Esophagus muscularis mucosa (tissue), 4 donors: ENCODE data around the gene TM4SF20. TPM values are rescaled to one million over a fixed set of nuclear protein-coding genes. Genes with fewer than 3 reads are reported as not detected.

Experiments
- DNase-seq: peaks from one replicate; pipeline ENCODE4 v3.0.0-alpha.2; 2017; ENCODE audit errors: extremely low spot score
- H3K27ac ChIP-seq, 4 donors: fragments of 200-600 bp; sonication (generic); replicated peaks in 1 of 4; 1 replicate in 3 of 4; 2 replicates in 1 of 4; pipeline ENCODE4 v1.5.1; 2016 to 2019; ENCODE audit warnings: mild to moderate bottlenecking in 1 of 4
- H3K27me3 ChIP-seq, 4 donors: fragments of 200-600 bp; sonication (generic); one replicate each; pipeline versions ENCODE4 v1.5.1 to v1.6.0; 2016 to 2019
- H3K36me3 ChIP-seq, 4 donors: fragments of 200-600 bp; sonication (generic); one replicate each; pipeline ENCODE4 v1.5.1; 2016 to 2019
- H3K4me1 ChIP-seq, 4 donors: fragments of 200-600 bp; sonication (generic); one replicate each; pipeline ENCODE4 v1.5.1; 2016 to 2019
- H3K4me3 ChIP-seq, 4 donors: fragments of 200-600 bp; sonication (generic); 1 replicate in 2 of 4; 2 replicates in 2 of 4; pipeline ENCODE4 v1.5.1; 2016 to 2019; ENCODE audit warnings: mild to moderate bottlenecking in 4 of 4, moderate library complexity in 1 of 4
- H3K9me3 ChIP-seq, 4 donors: fragments of 200-600 bp; sonication (generic); 1 replicate in 3 of 4; 2 replicates in 1 of 4; pipeline ENCODE4 v1.5.1; 2016 to 2019
- POLR2AphosphoS5 ChIP-seq, 2 donors: sonication (generic); formaldehyde crosslinking; IDR thresholded peaks; one replicate each; pipeline ENCODE4 v1.6.1; 2017; ENCODE audit warnings: antibody characterized with exemption in 2 of 2
- WGBS: methylation state at CpG from one replicate; pipeline ENCODE4 v1.1.5; 2018; 5-methylcytosine and 5-hydroxymethylcytosine counted together
- intact Hi-C: fragments of 100-400 bp; cut with DNase I; formaldehyde crosslinking; loops from one replicate; pipeline ENCODE4 v1.15.1; 2023
- total RNA-seq, 4 donors: library from RNA; depleted of rRNA; stranded (reverse); fragments of >200 nt; gene quantifications; one replicate each; pipeline versions ENCODE4 v1.1.0 to v1.2.1, GENCODE V29; 2016
- TF ChIP-seq, protein P1 (sequence below), 3 experiments: fragments of 200-600 bp in 2 of 3; fragments of 450-650 bp in 1 of 3; sonication (generic) in 2 of 3; IDR thresholded peaks; one replicate each; pipeline ENCODE4 v1.5.1; 2017 to 2019; ENCODE audit warnings: antibody characterized with exemption in 3 of 3, mild to moderate bottlenecking in 2 of 3, moderate library complexity in 1 of 3

Gene TM4SF20
- total RNA-seq, 4 donors from 2014 or later: not detected

DNA sequence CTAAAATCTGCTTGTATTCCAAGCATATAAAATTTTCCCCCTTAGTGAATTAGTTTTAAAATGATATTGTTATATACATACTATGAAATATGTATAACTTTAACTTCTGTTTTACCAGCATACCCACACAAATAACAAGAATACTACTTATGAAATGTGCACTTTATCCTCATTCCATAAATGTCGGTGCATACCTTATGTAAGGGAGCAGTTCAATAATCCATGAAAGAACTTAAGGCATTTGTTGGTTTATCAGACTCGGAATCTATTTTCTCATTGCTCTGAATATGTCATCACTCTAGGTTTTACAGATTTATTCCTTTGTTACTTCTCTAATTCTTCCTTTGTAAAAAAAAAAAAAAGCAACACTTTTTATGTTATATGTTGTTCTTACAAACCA, 66.5 kb downstream of the TM4SF20 start:
- Histone ChIP-seq H3K4me1 (no peaks in the 10 kb centered on the region), H3K4me3 (no peak overlapping the region), H3K9me3 (no peaks in the 10 kb centered on the region), H3K36me3 (no peaks in the 10 kb centered on the region), H3K27me3 (no peaks in the 10 kb centered on the region), H3K27ac (no peak overlapping the region)
- DNase-seq: no peak
- TF ChIP-seq, protein P1, sequence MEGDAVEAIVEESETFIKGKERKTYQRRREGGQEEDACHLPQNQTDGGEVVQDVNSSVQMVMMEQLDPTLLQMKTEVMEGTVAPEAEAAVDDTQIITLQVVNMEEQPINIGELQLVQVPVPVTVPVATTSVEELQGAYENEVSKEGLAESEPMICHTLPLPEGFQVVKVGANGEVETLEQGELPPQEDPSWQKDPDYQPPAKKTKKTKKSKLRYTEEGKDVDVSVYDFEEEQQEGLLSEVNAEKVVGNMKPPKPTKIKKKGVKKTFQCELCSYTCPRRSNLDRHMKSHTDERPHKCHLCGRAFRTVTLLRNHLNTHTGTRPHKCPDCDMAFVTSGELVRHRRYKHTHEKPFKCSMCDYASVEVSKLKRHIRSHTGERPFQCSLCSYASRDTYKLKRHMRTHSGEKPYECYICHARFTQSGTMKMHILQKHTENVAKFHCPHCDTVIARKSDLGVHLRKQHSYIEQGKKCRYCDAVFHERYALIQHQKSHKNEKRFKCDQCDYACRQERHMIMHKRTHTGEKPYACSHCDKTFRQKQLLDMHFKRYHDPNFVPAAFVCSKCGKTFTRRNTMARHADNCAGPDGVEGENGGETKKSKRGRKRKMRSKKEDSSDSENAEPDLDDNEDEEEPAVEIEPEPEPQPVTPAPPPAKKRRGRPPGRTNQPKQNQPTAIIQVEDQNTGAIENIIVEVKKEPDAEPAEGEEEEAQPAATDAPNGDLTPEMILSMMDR (IDR thresholded peaks at IDR 0.05): no peak
- no peak for TF ChIP-seq POLR2AphosphoS5 (IDR thresholded peaks at IDR 0.05)
- intact Hi-C loops: no loop called here
- WGBS: 50% methylated on average over 2 of the region's 2 CpGs

Other genes starting within 250 kb of the TM4SF20 start
- gene COL4A4, start 215.1 kb downstream of the TM4SF20 start, total RNA-seq: 1 to 10 TPM; 3.6 to 9.6 (median 6.1) TPM
- gene COL4A3, start 214.7 kb downstream of the TM4SF20 start, total RNA-seq: 10 to 100 TPM in 1 of 4 donors, 1 to 10 TPM in 3; 1.9 to 10.8 (median 4.3) TPM
- 100 to 1,000 TPM; 117 to 135 (median 125) TPM for gene MFF, start 54.1 kb downstream of the TM4SF20 start, total RNA-seq
- not detected for gene SCYGR1, start 8.6 kb upstream of the TM4SF20 start, total RNA-seq
- gene AGFG1, start 92.8 kb upstream of the TM4SF20 start, total RNA-seq: 10 to 100 TPM; 27.4 to 73.4 (median 52.7) TPM
- gene SCYGR2, start 219.6 kb upstream of the TM4SF20 start, total RNA-seq: not detected
- not detected for gene SCYGR3, start 235.5 kb upstream of the TM4SF20 start, total RNA-seq
- gene SCYGR4, start 238.2 kb upstream of the TM4SF20 start, total RNA-seq: not detected